HG02973 (cell line): ENCODE measurements around the gene ATP10D.

Source experiments
- ATAC-seq: cut with Tn5 transposase; IDR thresholded peaks from one replicate; pipeline ENCODE4 v1.9.1; 2021; ENCODE audit warnings: moderate library complexity; ENCODE audit not compliant: unreplicated experiment

The ATP10D gene

GRCh38 chr4:47572981-47573380, 87.9 kb downstream of the ATP10D start:
- no peak for ATAC-seq

- no peak for ATAC-seq
Observed at GRCh38 chr4:47577779-47578553, 92.9 kb downstream of the ATP10D start.

GRCh38 chr4:47579235-47579634, 94.2 kb downstream of the ATP10D start:
- no peak for ATAC-seq

GRCh38 chr4:47590325-47590724, 105.2 kb downstream of the ATP10D start:
- no peak for ATAC-seq

GRCh38 chr4:47597696-47598095, 112.6 kb downstream of the ATP10D start:
- ATAC-seq = no peak

- no peak for ATAC-seq
Observed at GRCh38 chr4:47598320-47598719, 113.2 kb downstream of the ATP10D start.

- ATAC-seq = no peak
Observed at GRCh38 chr4:47598896-47599295, 113.8 kb downstream of the ATP10D start.

GRCh38 chr4:47606482-47606881, 121.4 kb downstream of the ATP10D start:
- no peak for ATAC-seq

GRCh38 chr4:47612116-47613023, 127.3 kb downstream of the ATP10D start:
- ATAC-seq = no peak

GRCh38 chr4:47615385-47615784, 130.3 kb downstream of the ATP10D start:
- ATAC-seq = no peak

GRCh38 chr4:47617607-47618006, 132.5 kb downstream of the ATP10D start:
- ATAC-seq = no peak

- ATAC-seq = no peak
Observed at GRCh38 chr4:47619691-47620090, 134.6 kb downstream of the ATP10D start.

GRCh38 chr4:47621181-47621580, 136.1 kb downstream of the ATP10D start:
- no peak for ATAC-seq

- ATAC-seq = no peak
Observed at GRCh38 chr4:47624031-47624441, 139.0 kb downstream of the ATP10D start.

GRCh38 chr4:47631161-47631560, 146.1 kb downstream of the ATP10D start:
- ATAC-seq = no peak

GRCh38 chr4:47639531-47639930, 154.5 kb downstream of the ATP10D start:
- ATAC-seq = no peak

- no peak for ATAC-seq
Observed at GRCh38 chr4:47640911-47641310, 155.8 kb downstream of the ATP10D start.

- ATAC-seq = no peak
Observed at GRCh38 chr4:47641755-47642154, 156.7 kb downstream of the ATP10D start.

GRCh38 chr4:47642191-47642830, 157.2 kb downstream of the ATP10D start:
- ATAC-seq = no peak
